Pancreas (tissue), 10 donors: ENCODE data around the gene WFDC13. TPM values are rescaled to one million over a fixed set of nuclear protein-coding genes. Genes with fewer than 3 reads are reported as not detected.

Experiments used
- ATAC-seq, 4 donors: fragments of 200-7000 bp; cut with Tn5 transposase; one replicate each; pipeline versions ENCODE4 v1.8.0 to v1.9.1; 2020; ENCODE audit warnings: mild to moderate bottlenecking in 4 of 4, moderate library complexity in 4 of 4
- DNase-seq, 6 donors: peaks; one replicate each; pipeline ENCODE4 v3.0.0-alpha.2; 2020
- FAIRE-seq: peaks from 2 replicates; lab custom pipeline; 2012; peaks lifted over from hg19 to GRCh38; lab: Jason Lieb, UNC
- H3K27ac ChIP-seq, 4 donors: fragments of 200-600 bp; sonication (generic); 1 replicate in 3 of 4; 2 replicates in 1 of 4; pipeline versions ENCODE4 v1.5.0 to v1.8.0; 2020
- H3K27me3 ChIP-seq, 4 donors: fragments of 200-600 bp; one replicate each; pipeline ENCODE4 v1.8.0; 2021
- H3K36me3 ChIP-seq, 3 donors: fragments of 200-600 bp; sonication (generic) in 1 of 3; one replicate each; pipeline versions ENCODE4 v1.5.0 to v1.8.0; 2020 to 2021
- H3K4me1 ChIP-seq, 3 donors: fragments of 200-600 bp; one replicate each; pipeline ENCODE4 v1.8.0; 2021
- H3K4me3 ChIP-seq, 4 donors: fragments of 200-600 bp; sonication (generic) in 2 of 4; one replicate each; pipeline versions ENCODE4 v1.5.0 to v1.8.0; 2020 to 2021
- H3K9me3 ChIP-seq, 4 donors: fragments of 200-600 bp; one replicate each; pipeline ENCODE4 v1.8.0; 2021
- WGBS, 2 donors: extraction: QIAGEN DNeasy Blood & Tissue Kit; methylation state at CpG; one replicate each; pipeline ENCODE4 v1.1.7; 2013; 5-methylcytosine and 5-hydroxymethylcytosine counted together
- intact Hi-C, 3 donors: fragments of 100-400 bp; cut with DNase I; formaldehyde crosslinking; loops; one replicate each; pipeline versions ENCODE4 v1.11.1 to v1.14.2; 2022
- polyA plus RNA-seq, 2 donors: library from polyadenylated mRNA; stranded (reverse); fragments of 200-250 nt; gene quantifications; one replicate each; pipeline ENCODE4 v1.2.3, GENCODE V29; 2013
- total RNA-seq, 6 donors: library from RNA; stranded (reverse); fragmentation: NEBNext Ultra II Directional in 4 of 6; extraction: Animal tissue kit (Norgen Biotek cat#: 25700) in 4 of 6; gene quantifications; one replicate each; pipeline versions ENCODE4 v1.2.1 to v1.2.4, GENCODE V29; 2021 to 2023
- TF ChIP-seq, protein P1 (sequence below), 4 donors: fragments of 200-600 bp; sonication (generic) in 3 of 4; IDR thresholded peaks; one replicate each; pipeline versions ENCODE4 v1.5.0 to v1.8.0; 2021; ENCODE audit warnings: antibody characterized with exemption in 4 of 4
- donor health status: healthy with polysubstance abuse.
- donor health status: DM: no; HTN: no; CAD: no; lungs with moderate emphysema.
- donor health status: DM: no; HTN: no; CAD: no.
- donor health status: control.
- donor health status: control.
- donor health status: Bipolar disorder and iron deficiency.
- donor health status: DM: yes; HTN: yes; CAD: no.
- donor health status: DM: no; HTN: no; CAD: no.
- donor health status: DM: no; HTN: no; CAD: no.
- donor health status: DM: yes; HTN: yes; CAD: no.

The WFDC13 gene
- total and polyA plus RNA-seq, 8 donors: not detected

DNA sequence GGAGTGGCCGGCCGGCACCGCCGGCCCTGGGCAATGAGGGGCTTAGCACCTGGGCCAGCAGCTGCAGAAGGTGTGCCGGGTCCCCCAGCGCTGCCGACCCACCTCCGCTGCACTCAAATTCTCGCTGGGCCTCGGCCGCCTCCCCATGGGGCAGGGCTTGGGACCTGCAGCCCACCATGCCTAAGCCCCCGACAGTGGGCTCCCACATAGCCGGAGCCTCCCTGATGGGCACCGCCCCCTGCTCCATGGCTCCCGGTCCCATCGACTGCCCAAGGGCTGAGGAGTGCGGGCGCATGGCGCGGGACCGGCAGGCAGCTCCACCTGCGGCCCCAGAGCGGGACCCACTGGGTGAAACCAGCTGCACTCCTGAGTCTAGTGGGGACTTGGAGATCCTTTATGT lies 34.1 kb downstream of the WFDC13 start:
- Histone ChIP-seq H3K27me3 (no peaks in the 10 kb centered on the region), H3K4me3 (no peak overlapping the region), H3K4me1 (no peaks in the 10 kb centered on the region), H3K9me3 (no peaks in the 10 kb centered on the region), H3K36me3 (no peaks in the 10 kb centered on the region), H3K27ac (no peak overlapping the region)
- TF ChIP-seq, protein P1, sequence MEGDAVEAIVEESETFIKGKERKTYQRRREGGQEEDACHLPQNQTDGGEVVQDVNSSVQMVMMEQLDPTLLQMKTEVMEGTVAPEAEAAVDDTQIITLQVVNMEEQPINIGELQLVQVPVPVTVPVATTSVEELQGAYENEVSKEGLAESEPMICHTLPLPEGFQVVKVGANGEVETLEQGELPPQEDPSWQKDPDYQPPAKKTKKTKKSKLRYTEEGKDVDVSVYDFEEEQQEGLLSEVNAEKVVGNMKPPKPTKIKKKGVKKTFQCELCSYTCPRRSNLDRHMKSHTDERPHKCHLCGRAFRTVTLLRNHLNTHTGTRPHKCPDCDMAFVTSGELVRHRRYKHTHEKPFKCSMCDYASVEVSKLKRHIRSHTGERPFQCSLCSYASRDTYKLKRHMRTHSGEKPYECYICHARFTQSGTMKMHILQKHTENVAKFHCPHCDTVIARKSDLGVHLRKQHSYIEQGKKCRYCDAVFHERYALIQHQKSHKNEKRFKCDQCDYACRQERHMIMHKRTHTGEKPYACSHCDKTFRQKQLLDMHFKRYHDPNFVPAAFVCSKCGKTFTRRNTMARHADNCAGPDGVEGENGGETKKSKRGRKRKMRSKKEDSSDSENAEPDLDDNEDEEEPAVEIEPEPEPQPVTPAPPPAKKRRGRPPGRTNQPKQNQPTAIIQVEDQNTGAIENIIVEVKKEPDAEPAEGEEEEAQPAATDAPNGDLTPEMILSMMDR (IDR thresholded peaks at IDR 0.05): no peak
- no peak for ATAC-seq
- peak in 1 of 6 donors; percentile 37 for DNase-seq
- intact Hi-C loops: no loop called here
- FAIRE-seq: no peak
- 89 to 97% methylated on average over 21 to 23 of the region's 23 CpGs for WGBS, 2 donors

DNA sequence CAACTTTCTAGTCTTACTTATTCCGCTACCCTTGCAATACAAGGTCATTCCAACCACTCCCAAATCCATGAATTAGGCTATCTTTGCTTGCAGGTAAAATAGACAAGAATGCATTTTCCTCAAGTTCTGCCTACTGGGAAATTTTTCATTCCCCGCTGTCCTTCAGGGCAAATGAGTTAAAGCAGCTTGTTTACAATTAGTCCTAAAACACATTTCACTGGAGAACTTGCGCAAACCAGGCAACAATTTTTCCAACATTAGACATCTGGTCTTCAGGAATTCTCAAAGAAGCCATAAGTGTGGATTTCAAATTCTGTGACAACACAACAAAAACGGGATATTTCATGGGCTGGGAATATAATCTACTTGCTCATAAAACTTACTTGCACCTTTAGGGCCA lies 40.8 kb downstream of the WFDC13 start:
- no peak for FAIRE-seq
- TF ChIP-seq, protein P1 (IDR thresholded peaks at IDR 0.05): no peak
- intact Hi-C loops: no loop called here

DNA sequence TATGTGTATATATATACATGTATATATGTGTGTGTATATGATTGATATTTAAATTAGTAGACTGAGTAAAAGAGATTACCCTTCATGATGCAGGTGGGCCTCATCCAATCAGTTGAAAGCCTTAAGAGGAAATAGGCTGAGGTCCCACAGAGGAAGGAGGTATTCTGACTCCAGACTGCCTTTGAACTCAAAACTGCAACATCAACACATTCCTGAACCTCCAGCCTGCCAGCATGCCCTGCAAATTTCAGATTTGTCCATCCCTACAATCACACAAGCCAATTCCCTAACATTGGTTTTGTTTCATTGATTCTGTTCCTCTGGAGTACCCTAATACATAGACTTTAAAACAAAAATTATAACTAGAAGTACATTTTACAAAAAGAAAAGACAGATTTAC lies 43.2 kb downstream of the WFDC13 start:
- H3K4me1 ChIP-seq: no peaks in the 10 kb centered on the region
- no peak overlapping the region for H3K27ac ChIP-seq
- no peak overlapping the region for H3K4me3 ChIP-seq
- FAIRE-seq (no peak), DNase-seq (no peak), ATAC-seq (no peak)
- TF ChIP-seq, protein P1 (IDR thresholded peaks at IDR 0.05): no peak
- no peaks in the 10 kb centered on the region for H3K27me3 ChIP-seq
- no peaks in the 10 kb centered on the region for H3K9me3 ChIP-seq
- H3K36me3 ChIP-seq: no peaks in the 10 kb centered on the region
- intact Hi-C loops: no loop called here

More for the DNA sequence above, 40.8 kb downstream of the WFDC13 start:
- WGBS, 2 donors: 79 to 81% methylated on average over 4 of the region's 4 CpGs
- Histone ChIP-seq H3K27ac (no peak overlapping the region), H3K36me3 (no peaks in the 10 kb centered on the region), H3K4me1 (no peaks in the 10 kb centered on the region), H3K27me3 (no peaks in the 10 kb centered on the region), H3K9me3 (no peaks in the 10 kb centered on the region), H3K4me3 (no peak overlapping the region)
- DNase-seq (no peak), ATAC-seq (no peak)

DNA sequence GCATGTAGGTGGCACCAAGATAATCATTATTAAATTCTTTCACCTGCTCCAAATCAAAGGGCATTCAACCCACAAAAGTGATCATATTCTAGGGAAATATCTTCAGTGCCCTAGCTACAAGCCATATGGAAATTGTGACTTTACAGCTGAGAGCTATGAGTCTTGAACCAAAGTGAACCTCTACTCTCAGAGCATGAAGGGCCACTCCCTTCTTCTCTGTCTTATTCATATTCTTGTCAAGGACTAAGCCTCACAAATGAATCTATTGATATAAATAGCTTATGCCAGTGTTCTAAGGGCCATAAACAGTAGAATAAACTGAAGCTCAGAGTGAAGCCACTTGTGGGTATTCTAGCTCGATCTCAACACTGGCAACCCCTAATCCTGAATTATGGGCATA lies 49.9 kb downstream of the WFDC13 start:
- no peak for DNase-seq
- ATAC-seq: no peak
- WGBS, 2 donors: 85 to 90% methylated on average over 1 of the region's 1 CpG
- H3K4me1 ChIP-seq: no peaks in the 10 kb centered on the region
- TF ChIP-seq, protein P1 (IDR thresholded peaks at IDR 0.05): no peak
- no peak overlapping the region for H3K27ac ChIP-seq
- intact Hi-C loops: no loop called here
- H3K9me3 ChIP-seq: no peaks in the 10 kb centered on the region
- no peaks in the 10 kb centered on the region for H3K36me3 ChIP-seq
- no peaks in the 10 kb centered on the region for H3K27me3 ChIP-seq
- FAIRE-seq: no peak
- no peak overlapping the region for H3K4me3 ChIP-seq

DNA sequence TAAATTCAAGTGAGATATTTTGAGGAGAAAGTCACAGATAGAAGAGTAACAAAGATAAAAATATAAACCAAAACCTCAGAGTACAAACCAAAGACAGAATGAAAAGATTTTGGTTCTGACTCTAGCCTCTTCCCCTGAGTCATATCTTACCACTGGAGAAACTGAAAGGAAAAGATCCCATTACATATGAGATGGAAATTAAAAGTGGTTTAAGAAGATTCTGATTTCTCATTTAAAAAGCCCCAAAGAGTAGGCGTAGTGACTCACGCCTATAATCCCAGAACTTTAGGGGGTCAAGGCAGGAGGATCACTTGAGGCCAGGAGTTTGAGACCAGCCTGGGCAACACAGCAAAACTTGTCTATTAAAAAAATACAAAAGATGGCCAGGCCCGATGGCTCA lies 50.9 kb downstream of the WFDC13 start:
- Histone ChIP-seq H3K36me3 (no peaks in the 10 kb centered on the region), H3K4me3 (no peak overlapping the region), H3K27ac (no peak overlapping the region), H3K4me1 (no peaks in the 10 kb centered on the region), H3K27me3 (no peaks in the 10 kb centered on the region), H3K9me3 (no peaks in the 10 kb centered on the region)
- intact Hi-C loops: no loop called here
- WGBS, 2 donors: 90% methylated on average over 3 of the region's 3 CpGs
- no peak for ATAC-seq
- TF ChIP-seq, protein P1 (IDR thresholded peaks at IDR 0.05): no peak
- FAIRE-seq: no peak
- DNase-seq: no peak
